Stimulated activated CD4-positive, alpha-beta T cell treated with anti-CD3 and anti-CD28 coated beads, Interleukin-15, amount 100 ng/mL, for 24 hours (primary cell): Measurements from ENCODE around the gene CCSAP.

Experiments used
- DNase-seq: peaks from one replicate; pipeline ENCODE4 v3.0.0-alpha.2; 2020

Gene CCSAP

DNA sequence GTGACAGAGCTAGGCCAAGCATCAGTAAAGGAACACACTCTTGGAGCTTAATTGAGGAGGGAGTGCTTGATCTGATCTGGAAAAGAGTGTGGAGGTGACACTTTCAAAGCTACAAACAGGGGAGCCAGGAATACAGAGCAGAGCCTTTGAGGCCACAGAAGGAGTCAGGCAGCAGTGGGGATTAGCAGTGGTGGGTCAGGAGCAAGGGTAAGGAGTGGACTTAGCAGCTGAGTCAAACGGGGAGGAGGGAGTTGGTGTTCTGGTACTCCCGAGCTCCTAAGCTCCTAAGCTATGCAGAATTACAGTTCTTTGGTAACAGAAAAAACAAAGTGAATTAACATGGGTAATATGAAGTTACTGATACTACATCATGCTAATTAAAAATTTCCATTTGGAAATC is 57.4 kb downstream of the CCSAP start:
- no peak for DNase-seq

DNA sequence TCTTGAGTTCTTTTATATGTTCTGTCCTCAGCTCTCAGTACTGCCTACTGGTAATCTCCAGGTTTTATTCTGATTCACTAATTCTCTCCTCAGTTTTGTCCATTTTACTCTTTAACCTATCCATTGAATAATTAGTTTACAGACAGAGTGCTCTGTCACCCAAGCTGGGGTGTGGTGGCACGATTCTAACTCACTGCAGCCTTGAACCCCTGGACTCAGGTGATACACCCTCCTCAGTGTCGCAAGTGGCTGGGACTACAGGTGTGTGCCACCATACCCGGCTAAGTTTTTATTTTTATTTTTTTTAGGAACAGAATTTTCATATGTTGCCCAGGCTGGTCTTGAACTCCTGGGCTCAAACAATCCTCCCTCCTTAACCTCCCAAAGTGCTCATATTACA is 58.0 kb downstream of the CCSAP start:
- DNase-seq = no peak

DNA sequence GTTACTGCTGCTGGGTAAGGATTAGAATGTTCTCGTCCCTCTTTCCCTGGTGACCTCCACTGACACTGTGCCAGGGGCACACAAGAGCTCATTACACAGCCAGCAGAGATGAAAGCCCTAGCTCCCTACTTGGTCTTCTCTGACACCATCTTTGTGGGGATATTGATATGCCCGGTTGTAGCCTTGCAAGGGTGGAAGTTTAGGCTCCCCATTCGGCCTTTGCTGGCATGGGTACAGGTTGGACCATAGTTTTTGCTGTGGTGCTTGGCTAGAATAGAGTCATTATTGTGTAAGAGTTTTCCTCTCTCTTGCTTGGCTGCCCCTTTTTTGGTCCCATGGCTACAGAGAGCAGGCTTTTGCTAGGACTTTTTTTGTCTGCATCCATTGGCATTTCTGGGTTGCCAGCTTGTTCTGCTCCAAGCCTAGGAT is 59.6 kb downstream of the CCSAP start:
- no peak for DNase-seq

DNA sequence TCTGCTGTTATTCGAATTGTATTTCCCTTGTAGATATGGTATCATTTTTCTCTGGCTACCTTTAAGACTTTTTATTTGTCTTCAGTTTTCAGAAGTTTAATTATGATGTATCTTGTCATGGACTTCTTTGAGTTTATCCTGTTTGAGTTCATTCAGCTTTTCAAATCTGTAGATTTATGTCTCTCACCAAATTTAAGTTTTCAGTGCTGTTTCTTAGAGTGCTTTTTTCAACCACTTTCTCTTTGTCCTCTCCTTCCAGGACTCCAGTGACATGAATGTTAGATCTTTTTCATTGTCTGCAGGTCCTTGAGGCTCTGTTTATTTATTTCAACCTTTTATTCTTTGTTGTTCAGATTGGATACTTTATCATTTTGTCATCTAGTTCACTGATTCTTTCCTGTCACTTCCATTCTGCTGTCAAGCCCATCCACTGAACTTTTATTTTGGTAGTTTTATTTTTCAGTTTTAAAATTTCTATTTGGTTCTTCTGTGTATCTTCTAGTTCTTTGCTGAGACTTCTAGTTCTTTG is 60.5 kb downstream of the CCSAP start:
- DNase-seq = no peak

DNA sequence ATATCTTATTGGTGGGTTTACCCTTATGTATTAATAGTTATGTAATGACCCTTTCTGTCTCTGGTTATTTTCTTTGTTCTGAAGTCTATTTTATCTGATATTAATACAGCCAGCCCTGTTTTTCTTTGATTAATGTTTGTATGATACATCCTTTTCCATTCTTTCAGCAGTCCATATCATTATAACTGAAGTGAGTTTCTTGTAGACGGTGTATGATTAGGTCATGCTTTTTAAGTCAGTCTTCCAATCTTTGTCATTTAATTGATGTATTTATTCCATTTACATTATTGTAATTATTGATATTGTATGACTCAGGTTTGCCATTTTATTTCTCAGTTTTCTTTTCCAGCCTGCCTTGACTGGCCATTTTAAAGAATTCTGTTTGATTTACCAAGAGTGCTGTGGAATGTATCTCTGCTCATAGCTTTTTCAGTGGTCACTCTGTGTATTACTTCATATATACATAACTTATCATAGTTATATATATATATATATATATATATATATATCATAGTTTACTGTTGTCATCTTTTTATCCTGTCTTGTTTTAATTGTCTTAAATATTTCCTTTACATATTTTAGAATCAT is 61.4 kb downstream of the CCSAP start:
- no peak for DNase-seq

DNA sequence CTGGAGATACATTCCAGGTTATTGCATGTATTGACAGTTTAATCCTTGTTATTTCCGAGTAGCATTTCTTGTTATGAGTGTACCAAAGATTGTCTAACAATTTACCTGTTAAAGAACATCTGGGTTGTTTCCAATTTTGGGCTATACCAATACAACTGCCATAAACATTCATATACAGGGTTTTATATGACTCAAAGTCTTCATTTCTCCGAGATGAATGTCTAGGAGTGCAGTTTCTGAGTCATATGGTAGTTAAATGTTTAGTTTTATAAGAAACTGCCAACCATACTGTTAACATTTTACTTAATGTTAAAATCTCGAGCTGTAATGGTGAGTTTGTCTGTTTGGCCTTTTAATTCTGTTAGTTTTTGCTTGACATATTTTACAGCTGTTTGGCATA is 61.9 kb downstream of the CCSAP start:
- DNase-seq = no peak

DNA sequence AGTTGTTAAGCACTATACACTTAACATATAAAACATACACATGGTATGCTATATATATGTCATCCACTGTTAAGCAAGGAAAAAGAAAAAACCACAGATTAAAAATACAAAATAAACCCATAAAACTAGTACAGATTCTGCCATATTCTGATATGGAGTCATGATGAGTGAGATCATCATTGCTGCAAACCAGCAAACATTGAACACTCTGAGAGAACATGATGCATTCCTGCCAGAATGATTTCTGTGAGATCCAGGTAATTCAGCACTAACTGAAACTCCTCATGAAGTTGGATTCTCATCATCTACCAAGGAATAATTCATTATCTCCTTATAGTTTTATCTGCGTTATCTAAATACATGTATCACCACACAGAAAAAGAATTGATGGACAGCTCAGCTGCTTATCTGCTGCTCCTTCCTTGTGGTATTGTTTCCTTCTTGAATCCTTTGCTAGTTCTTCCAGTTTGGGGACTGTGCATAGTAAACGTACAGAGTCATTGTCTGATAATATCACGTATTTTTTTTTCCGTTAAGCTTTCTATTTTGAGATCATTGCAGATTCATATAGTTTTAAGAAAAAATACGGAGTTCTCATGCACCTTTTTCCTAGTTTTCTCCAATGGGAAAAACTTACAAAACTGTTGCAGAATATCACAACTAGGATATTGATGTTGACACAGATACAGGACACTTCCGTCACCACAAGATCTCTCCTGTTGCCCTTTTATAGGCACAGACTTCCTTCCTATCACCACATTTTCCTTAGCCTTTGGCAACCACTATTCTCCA is 62.6 kb downstream of the CCSAP start:
- DNase-seq = no peak

DNA sequence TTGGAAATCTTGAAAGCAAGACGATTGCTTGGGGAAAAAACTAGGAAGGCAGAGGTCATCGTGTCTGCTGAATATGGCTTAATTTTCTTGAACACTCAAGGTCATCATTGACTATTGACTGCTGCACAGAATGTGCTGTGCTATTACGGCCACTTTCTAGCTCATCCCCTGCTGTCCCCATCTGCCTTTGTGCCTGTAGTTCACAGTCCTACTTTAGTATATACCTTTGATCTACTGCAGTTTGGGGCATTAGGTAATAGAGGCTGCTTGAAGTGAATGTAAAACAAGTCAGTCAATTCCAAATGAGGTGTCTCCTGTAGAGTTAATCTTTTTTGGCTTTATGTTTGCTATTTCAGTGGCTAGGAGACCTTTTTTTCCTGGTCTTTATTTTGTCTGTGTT is 63.6 kb downstream of the CCSAP start:
- DNase-seq = no peak

DNA sequence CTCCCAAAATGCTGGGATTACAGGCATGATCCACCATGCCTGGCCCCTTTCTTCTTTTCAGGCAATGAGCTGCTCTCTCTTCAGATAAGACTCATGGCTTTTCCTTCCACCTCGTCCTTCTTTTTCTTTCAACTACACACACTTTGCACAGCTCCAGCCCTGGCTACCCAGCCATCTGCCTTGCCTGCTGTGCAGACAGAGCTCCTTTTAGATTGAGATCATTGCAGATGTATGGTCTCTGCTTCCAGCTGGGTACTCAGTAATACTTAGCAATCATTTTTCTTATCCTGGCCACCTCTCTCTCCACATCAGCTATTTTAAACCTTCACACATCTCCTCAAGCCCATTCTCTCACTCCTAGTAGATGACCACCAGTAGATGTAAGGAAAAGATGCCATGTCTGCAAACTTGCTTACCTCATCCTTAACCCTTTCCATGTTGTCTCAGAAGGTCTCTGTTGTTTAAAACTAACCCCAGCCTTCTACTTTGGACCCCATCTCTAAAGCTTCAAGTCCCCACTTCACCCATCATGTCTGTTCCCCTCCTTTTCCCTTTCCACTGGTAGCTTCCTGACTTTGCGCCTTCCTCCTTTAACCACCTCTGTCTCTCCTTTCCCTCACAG is 64.6 kb downstream of the CCSAP start:
- DNase-seq = no peak

DNA sequence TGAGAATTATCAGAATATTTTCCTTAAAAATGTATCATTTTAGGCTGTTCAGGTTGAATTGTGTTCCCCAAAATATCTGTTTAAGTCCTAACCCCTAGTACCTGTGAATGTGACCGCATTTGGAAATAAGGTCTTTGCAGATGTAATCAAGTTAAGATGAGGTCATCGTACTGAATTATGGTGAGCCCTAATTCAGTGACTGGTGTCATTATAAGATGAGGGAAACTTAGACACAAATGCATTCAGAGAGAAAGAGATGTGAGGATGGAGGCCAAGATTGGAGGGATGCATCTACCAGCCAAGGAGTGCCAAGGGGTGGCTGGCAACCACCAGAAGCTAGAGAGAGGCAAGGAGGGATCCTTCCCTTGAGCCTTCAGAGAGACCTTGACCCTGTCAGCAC is 67.8 kb downstream of the CCSAP start:
- DNase-seq = no peak

DNA sequence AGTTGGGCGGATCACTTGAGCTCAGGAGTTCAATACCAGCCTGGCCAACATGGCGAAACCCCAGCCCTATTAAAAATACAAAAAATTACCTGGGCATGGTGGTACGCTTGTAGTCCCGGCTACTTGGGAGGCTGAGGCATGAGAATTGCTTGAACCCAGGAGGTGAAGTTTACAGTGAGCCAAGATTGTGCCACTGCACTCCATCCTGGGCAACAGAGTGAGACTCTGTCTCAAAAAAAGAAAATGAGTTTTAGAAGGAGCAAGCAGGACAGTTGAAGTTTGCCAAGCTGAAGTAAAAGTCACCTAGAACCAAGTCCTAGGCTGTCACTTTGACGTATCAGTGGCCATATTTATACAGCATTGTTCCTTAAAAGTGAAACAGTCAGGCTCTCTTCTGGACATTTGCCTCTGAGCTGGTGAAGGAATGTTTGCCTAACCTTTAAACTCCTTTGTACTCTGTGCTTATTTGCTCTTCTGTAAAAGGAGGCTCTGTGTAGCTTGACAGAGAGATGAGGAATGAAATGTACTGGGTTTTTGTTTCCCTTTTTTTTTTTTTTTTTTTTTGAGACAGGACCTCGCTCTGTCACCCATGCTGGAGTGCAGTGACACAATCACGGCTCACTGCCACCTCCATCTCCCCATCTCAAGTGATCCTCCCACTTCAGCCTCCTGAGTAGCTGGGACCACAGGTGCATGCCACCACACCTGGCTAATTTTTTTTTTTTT is 69.2 kb downstream of the CCSAP start:
- no peak for DNase-seq

DNA sequence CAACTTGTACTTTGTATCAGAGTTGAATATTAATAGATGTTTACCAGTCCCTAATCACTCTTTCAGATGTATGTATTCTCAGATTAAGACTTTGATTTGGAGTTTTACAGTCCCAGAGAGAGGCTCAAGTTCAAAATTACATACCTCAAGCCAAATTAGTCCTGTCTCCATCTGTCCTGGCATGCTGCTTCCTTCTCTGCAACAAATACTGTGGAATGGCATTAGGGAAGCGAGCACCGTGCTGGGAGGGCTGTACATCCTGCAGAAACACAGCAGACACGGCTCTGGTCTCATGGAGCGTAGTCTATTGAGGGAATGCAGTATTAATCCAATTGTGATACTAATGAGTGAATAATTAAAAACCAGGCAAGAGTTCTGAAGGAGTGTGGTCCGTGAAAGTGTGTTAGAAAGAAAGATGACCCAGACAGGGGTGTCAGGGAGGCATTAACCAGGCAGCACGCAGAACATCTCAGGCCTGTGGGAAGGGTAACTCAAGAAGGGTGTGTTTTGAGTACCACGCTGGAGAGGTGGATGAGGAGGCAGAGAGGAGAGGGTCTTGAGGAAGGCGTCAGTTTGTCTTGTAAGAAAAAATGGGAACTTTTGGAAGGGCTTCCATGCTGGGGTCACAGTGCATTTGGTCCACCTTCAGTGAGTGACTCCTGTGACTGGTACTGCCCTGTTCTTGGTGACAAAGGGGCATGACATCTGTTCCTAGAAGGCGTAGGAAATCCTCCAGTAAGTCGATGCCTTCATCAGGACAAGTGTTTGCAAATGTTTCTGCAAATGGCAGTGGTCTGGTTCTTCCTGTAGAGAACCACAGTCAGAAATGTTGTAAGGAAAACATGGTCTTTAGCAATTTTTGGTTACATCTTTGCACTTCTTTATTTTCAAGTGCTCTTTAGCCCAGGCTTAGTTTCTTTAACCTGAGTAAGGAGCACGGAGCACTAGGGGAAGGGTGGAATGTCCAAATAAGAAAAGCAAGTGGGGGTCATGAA is 70.4 kb downstream of the CCSAP start:
- DNase-seq = no peak

DNA sequence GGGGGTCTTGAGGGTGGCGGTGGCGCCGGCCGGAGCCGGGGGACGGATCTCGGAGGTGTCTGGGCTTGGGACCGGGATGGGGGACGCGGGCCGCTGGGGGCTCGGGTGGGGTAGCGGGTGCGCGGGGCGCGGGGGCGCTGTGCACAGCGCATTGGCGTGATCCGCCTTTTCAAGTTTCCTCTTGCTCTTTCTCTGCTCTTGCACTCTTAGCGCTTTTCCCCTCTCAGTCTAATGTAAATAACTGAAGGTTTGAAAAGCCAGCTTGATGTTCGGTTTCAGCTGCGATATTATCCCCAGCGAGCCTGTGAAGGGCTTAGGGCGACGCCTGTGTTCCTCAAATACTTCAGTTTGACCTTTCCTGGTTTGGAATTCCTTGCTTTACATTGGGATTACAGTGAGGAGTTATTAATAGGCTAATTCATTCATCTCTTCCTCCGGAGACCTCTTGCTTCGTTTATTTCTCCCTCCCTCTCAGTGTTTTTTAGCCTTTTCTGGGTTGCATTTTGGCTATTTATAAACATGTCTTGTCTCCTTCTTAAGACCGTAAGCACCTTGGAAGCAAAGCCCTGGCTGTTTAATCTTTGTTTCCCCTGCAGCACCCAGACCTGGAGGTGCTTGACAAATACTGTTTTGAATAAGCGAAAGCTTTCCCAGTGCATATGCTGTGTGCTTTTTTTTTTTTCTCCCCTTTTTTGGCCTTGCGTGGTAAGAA is 71.2 kb downstream of the CCSAP start:
- DNase-seq = peak; percentile 52
